HG03175 (cell line): ENCODE results near the gene PLEKHA5.
"Not testable (repeated sequence)": the region's sequence is repeated elsewhere in the genome, so short reads cannot be mapped to it uniquely, and the experiment has no call there.

Source experiments
- ATAC-seq: cut with Tn5 transposase; IDR thresholded peaks from one replicate; pipeline ENCODE4 v1.9.1; 2021; ENCODE audit warnings: mild to moderate bottlenecking, moderate library complexity; ENCODE audit not compliant: unreplicated experiment

Gene PLEKHA5

DNA sequence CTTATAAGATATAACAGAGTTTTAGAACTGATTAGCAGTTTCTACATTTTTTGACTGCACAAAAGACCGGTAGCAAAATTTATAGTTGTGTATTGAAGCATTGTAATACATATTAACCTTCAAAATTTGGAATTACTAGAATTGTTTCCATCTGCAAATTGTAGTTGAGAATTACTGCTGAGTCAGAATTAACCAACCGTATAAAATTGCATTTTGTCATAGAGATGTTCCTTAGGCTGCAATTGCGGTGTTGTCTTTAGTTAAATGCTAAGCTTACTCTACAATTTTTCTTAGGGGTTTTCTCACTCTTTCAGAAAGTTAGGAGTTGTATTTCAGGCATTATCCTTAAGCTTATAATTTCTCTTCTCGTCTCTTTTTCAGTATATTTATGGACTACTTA is 132.2 kb downstream of the PLEKHA5 start:
- ATAC-seq: no peak

DNA sequence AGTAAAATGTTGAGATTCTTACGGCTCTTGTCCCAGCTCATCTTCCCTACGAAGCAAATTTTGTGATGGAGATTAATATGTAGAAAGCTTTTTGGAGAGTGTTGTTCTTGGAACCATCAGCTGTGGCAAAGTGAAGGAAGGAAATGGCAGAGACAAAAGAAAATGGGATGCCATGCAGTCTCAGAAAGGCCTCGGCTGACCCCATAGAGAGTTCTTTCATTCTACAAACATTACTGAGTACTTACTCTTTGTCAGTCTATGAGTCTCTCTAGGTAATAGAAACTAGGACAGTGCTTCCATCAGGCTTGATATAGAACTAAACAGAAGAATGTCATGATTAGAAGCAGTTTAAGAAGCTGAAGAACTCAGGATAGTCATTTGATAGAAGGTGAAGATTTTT is 134.1 kb downstream of the PLEKHA5 start:
- ATAC-seq: no peak

DNA sequence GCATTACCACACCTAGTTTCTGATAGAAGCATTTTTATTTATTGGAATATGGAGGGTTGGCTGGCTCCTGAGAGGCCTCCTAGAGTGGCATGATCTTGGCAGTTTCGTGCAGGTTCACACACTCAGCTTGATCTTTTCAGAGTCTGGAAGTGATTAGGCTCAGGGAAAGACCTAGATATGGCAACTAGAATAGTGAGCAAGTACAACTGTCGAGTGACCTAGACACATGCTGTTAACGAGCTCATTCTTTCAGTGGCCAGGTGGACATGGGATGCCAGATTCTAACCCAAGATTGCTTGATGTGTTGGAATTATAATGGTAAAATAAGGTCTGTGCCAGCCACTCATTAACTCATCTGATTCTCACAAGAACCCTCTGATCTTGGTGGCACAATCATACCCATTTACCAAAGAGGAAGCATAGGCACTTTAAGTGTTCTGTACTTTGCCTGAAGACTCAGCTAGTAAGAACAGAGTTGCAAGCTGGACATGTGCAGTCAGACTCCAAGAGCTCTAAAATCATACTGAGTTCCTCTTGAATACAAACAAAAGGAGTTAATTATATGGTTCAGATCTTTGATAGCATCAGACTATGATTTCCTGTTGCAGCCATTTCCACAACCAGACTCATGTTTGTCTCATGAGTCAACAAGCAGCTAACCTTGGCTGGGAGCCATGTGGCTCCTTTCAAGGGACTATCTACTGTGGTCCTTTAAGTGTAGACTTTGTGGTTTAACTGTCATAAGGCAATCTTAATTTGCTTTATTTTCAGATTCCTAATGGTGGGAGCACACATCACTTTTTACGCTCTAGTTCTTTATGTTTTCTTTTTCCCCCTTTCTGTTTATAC is 144.2 kb downstream of the PLEKHA5 start:
- no peak for ATAC-seq

DNA sequence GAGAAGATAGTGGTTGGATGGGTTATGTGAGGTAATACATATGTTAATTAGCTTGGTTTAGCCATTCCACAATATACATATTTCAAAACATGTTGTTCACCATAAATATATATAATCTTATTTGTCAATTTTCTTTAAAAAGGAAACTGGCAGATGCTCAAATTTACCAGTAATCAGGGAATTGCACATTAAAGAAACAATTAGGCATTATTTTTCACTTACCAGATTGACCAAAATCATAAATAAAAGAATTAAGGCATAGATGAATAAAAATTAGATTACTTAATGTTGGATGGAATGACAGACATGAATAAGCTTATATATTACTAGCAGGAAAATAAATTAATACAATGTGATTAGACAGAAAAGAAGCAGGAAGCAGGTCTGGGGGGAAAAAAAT is 147.2 kb downstream of the PLEKHA5 start:
- no peak for ATAC-seq

DNA sequence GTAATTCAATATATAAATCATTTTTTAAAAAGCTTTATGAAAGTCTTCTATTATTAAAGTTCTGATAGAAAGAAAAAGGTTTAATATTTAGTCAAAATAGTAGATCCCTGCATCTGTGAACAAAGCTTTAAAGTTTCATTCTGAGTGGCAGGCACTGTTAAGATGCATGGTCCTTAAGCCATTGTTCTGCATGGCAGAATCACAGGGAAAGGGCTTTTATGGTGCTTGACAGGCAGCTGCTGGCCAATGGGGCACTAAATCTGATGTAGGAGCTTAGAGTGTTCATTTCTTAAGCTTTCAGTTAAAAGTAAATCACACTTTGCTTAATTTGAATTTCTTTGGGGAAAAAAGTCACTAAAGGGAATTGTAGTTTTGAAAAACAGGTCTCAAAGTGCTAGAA is 148.2 kb downstream of the PLEKHA5 start:
- ATAC-seq: no peak

DNA sequence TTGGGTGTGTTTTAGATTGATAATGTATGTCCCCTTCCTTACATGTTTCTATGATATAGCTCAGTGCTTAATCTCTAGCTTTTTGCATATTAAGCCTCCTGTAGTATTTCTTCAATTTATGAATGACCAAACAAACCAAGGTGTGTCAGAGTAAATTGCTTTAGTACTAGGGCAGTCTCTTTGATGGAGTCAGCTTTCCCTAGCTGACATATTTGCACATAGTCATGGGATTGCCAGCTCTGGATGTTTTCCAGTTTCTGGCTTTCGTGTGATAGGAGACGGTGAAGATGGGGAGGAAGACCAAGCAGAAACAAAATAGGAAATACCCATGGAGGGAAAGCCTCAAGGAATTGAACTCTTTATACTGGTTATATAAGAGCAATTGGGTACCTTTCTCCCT is 148.9 kb downstream of the PLEKHA5 start:
- ATAC-seq: no peak

DNA sequence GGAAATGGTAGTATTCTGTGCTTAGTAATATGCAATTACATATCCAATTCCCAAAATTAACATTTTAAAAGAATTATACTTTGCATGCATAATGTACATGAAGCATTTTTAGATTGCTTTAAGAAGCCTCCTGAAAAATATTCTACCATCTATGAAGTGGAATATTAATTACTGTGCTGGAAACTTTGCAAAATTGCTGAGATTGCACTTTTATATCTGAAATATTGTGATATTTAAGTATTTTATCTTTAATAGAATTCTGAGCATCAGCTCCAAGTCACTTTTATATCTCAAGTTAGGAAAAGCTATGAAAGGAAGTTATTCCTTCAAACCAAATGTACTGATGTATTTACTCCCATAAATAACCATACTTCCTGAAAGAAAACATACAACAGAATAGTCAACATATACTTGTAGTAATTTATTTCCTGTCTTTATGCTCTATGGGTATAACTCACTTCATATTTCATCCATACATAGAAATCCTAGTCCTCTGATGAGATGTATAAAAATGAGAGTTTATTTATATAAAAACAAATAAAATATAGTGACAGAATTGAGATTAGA is 152.7 kb downstream of the PLEKHA5 start:
- no peak for ATAC-seq

DNA sequence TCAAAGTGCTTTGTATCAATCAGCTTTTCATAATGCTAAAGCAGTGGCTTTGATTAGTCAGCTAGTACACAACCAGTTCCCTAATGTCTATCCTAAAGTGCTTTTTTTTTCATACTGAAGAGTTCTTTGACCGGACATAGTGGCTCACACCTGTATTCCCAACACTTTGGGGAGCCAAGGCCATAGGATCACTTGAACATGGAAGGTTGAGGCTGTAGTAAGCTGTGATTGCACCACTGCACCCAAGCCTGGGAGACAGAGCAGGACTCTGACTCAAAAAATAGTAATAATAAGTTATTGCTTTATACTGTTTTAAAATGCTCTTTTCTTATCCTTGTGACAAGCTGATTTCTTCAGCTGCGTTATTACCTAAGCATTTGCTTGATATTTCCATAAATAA is 155.1 kb downstream of the PLEKHA5 start:
- ATAC-seq: no peak

DNA sequence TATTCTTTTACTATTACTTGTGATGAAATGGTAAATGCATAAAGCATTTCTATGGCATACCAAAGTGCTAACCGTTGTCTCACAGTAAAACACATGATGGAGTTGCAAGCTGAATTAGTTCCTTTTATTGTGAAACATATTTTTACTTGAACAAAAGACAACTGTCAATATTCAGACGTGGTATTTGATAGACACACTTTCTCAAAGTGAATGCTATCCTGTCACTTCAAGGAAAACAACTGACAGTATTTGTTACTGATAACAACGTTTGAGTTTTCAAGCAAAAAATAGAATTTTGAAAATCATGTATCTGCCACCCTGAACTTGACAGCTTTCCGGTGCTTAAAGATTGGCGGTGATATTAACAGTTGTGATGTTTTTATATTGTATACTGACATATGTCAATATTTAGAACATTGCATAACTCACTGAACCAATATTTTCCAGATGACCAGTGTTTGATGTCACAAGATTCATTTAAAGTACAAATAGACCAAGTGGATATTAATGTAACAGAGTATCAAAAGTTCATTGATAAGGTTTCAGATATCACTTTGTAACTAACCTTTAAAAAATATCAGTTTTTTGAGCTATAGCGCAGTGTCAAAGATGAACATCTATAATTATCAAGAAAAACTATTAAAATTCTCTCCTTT is 156.4 kb downstream of the PLEKHA5 start:
- no peak for ATAC-seq

DNA sequence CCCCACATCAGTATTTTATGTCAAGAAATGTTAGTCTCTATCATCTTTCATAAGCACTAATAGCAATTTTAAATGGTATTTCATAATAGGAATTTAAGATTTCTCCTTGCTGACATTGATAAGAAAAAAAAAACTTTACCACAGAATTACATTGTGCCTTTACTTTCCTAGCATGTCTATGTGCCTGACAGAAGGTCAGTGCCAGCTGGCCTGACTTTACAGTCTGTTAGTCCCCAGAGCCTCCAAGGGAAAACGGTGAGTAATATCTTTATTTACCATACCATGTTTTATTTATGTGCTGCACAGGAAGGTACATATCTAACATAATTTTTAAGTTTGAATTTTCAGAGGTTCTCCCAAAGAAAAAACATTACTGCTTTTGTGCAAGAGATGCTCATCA is 157.8 kb downstream of the PLEKHA5 start:
- ATAC-seq: no peak

DNA sequence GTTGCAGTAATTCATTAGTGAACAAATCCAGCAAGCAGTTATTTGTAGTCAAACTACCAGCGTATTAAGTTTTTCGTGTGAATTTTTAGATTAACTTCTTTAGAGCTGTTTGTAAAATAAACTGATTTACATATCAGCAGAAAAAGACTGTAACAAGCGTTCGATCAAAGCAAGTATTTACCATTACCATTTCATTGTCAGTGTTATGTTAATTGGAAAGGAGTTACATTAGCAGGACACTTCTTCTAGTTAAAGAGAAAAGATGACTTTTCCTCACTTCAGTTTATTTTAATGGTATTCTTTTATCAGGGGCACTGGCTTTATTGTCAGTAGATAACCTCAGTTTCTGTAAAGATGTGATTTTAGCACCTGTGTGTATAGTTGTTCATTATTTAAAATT is 158.6 kb downstream of the PLEKHA5 start:
- ATAC-seq: no peak

DNA sequence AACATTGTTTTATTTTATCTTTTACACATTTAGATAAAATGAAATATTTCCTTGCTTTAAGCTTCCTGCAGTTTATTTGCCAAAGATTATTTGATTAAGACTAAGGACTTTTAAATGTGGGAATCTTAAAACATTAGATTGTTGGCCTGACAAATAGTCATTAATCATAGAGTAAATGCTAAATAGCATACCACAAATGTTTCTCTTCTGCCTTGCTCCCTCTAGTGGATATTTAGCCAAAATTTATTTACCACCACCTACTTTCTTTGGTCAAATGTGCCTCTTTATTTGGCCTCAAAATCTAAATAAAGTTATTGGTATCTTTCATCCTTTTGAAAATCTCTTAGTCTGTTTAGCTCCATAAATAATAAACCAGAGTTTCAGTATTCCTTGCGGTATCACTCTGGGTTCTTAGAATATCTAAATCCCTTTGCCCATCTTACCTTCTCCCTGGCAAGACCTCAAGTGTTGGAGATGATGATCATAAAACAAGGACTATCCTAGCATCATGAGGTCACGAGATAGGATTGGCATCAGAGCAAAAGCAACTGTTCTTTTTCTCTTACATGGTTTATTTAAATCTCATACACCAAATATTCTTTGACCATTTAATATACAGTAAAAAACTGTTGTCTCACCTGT is 159.2 kb downstream of the PLEKHA5 start:
- ATAC-seq: peak; percentile 55

DNA sequence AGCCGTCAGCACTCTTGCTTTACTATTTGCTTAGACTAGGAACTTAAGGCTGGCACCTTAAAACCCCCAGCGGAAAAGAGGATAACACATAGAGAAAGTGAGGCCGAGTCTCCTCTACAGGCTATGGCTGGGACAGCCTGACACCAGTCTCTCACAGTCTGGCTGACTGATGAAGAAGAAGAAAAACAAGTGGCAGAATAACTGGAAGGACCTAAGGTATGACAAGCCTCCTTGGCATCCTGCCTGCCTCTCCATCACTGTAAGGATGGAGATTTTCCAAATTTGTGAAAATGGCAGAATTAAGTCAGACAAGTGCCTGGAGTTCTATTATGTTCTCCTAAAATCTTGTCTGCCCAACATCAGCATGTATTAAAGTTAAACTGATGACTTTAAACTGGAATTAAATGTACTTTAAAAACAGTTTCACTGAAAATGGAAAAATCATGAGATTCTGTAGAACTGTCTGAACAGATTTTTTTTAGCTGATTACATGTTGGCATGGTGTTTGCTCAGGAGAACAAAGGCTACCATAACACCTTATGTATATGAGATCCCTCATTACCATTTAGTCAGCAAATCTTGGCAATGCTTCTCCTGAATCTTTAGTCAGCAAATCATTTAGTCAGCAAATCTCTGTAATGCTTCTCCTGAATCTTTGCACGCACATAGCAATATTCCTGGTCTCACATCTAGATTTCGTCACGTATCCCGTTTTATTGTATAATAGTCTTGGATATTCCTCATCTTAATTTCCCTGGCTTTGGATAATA is 169.5 kb downstream of the PLEKHA5 start:
- ATAC-seq: no peak

DNA sequence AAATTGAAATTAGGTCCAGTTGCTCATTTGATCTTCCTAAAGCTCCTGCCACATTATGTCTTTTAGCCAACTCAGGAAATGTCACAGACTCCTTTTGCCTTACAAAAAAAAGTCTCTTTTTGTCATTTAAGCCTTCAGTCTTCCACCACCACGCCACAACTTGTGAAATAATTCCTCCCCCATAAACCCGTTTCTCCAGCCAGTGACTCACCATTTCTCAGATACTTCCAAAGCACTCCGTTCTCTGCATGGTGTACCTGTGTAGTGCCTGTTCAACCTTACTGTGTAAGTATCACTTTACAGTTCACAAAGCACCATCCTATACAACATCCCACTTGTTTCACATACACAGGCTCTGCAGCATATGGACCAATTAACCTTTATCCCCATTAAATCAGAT is 170.2 kb downstream of the PLEKHA5 start:
- no peak for ATAC-seq

DNA sequence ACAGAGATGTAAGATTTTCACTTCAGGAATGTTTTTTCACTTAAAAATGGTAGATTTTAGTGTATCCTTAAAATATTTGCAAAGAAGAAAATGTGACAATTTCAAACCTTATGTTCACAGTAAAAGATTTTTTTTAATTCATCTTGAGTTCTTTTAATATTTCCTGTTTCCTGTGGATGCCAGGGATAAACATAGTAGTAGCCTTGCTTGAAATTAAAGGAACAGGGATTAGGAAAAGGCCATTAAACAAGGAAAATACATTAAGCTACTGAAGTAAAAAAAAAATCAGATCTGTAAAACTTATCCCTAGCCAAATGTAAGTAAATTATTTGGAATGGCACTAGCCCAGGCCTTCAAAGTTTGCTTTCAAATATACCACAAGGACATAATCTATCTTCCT is 171.7 kb downstream of the PLEKHA5 start:
- ATAC-seq: no peak

DNA sequence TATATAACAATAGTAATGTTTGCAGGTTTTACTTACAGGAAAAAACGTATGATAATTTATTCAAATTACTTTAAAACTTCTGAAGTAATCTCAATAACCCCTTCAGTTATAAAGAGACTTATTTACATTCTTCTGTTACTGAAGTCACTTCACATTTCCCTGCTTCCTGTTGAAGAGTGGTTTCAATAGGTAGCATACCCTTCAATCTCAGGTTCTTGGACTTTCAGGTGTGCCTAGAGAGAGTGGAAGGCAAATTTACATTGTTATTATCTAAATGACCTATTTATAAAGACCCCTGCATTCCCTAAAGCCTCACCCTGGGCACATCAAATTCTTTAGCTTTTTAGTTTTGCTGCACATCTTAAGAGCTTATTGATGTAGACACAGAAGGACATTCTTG is 172.2 kb downstream of the PLEKHA5 start:
- no peak for ATAC-seq

DNA sequence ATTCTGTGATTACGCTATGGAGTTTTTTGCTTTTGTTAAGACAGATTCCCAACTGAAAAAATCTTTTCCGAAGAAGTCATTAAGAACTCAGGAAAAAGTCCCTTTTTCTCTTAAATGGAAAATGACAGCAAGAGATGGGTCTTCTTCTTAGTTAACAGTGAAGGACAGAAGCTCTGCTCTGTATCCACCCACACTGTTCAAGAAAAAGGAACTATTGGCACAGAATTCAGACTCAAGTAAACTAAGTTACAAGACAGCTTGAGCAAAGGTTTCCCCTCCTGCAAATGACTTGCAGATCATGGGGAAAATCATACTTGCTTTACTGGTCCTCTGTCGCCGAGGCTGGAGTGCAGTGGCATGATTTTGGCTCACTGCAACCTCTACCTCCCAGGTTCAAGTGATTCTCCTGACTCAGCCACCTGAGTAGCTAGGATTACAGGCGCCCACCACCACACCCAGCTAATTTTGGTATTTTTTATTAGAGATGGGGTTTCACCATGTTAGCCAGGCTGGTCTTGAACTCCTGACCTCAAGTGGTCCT is 172.6 kb downstream of the PLEKHA5 start:
- ATAC-seq: no peak

DNA sequence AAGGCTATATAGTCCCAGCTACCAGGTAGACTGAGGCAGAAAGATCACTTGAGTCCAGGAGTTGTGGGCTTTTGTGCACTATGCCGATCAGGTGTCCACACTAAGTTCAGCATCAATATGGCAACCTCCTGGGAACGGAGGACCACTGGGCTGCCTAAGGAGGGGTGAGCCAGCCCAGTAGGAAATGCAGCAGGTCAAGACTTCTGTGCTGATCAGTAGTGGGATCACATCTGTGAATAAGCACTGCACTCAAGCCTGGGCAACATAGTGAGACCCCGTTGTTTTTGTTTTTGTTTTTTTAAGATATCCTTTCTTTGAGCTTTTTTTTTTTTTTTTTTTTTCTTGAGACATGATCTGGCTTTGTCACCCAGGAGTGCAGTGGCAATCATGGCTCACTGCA is 174.0 kb downstream of the PLEKHA5 start:
- no peak for ATAC-seq

DNA sequence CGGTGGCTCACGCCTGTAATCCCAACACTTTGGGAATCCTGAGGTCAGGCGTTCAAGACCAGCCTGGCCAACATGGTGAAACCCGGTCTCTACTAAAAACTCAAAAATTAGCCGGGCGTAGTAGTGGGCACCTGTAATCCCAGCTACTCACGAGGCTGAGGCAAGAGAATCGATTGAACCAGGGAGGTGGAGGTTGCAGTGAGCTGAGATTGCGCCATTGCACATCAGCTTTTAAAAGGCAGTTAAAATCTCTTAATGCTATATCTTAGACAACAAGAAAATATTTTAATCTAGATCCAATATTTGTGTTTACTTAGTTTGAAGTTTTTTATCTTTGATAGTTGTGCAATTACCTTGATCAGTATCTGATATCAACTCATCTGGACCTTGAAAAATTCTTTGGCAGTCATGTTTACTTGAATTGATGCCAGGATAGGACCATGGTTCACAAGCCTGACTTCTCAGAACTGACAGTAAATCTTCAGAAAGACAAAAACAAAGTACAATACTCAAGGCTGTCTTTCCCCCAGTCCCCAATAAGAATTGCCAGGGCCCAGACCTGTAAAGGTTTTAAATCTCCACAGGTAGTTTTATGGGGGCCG is 174.7 kb downstream of the PLEKHA5 start:
- no peak for ATAC-seq

DNA sequence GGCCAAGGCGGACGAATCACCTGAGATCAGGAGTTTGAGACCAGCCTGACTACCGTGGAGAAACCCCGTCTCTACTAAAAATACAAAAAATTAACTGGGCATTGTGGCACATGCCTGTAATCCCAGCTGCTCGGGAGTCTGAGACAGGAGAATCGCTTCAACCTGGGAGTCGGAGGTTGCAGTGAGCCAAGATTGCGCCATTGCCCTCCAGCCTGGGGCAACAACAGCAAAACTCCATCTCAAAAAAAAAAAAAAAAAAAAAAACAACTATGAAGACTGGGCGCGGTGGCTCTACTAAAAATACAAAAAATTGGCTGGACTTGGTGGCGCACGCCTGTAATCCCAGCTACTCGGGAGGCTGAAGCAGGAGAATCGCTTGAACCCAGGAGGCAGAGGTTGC is 176.1 kb downstream of the PLEKHA5 start:
- not testable (repeated sequence) for ATAC-seq
